NCI-H524 treated with DMSO at 0.1 percent for 48 hours (cell line): ENCODE measurements around the gene UCN.
"Not testable (repeated sequence)": the region's sequence is repeated elsewhere in the genome, so short reads cannot be mapped to it uniquely, and the experiment has no call there.

Experiments
- DNase-seq: peaks from one replicate; lab custom pipeline; 2025; lab: John Stamatoyannopoulos, UW

UCN gene, protein sequence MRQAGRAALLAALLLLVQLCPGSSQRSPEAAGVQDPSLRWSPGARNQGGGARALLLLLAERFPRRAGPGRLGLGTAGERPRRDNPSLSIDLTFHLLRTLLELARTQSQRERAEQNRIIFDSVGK

DNA sequence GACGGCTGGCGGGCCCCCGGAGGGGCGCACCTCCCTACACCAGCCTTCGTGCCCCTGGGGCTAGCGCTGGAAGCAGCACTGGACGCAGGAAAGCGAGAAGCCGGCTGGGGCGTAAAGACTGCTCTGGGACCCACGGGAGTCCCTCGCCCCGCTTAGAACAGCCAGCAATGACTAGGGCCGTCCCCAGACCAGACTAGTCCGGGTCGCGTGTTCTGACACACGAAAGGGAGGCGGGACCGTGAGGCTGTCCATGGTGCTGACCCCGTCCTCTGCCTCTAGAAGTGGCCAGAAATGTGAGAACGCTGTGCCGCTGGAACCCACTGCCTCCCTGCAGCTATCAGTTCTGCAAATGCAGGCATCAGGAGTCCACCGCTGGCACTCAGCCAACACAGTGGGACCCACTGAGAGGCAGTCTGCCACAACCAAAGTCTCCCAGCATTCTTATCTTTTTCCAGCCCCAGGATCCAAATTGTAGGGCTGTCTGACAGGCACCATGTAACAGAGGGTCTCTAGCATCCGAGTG lies at the start of gene UCN:
TSS of gene UCN (minus strand) at position 87 of the 523 bp plus-strand sequence. CDS start 550 bp downstream, outside the sequence.
- DNase-seq: no peak

DNA sequence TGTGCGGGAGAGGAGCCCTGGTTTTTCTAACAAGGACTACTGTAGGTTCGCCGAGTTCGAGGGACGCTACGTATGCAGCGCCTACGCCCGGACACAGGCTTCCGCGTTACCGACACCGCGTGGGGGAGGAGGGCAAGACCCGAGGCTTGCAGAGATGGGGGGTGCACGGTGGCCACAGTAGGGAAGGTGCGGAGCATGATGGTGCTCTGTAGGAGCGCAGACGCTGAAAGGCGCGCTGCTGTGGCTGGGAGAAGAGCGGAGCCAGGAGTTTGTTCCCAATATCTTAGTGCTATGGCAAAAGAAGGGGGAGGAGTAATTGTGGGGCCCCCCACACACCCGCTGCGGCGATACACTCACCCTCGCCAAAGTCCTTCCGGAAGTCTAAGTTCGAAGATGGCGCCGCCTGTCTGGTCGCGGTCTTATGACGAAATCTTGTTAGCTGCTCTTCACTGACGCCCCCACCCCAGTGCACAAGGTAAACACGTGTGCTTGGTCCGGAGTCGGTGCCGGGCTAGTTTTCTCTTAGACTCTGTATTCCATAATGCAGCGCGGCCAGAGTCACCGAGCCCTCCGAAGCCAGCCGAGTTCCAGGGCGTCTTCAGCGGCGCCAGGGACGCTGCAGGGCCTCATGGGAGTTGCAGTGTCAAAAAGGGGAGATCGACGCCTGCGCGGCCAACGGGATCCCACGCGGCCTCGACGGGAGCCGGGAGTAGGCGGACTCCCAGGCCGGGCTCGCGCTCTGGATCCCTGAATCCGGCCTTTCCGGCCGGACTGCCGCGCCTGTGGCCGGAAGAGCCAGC lies 48.3 kb upstream of the UCN start, which contains the start of gene GTF3C2:
TSS of gene GTF3C2 (minus strand) at position 383 of the 800 bp plus-strand sequence. CDS start 13,210 bp downstream, outside the sequence.
- peak; percentile 98 for DNase-seq

DNA sequence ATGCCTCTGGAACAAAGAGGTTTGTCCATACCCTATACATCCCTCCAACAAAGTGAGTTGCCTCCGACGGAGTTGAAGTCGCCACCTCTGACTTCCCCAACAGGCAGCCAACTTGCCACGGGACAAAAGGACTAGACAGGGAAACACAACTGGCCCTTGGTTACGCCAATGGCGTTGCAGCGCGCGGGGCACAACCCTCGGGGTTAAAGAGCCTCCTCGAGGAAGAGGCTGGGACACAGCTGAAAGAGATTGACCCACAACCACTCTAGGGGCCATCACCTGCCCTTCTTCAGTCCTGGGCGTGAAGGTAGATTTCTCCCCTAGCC lies 47.8 kb upstream of the UCN start:
- no peak for DNase-seq

DNA sequence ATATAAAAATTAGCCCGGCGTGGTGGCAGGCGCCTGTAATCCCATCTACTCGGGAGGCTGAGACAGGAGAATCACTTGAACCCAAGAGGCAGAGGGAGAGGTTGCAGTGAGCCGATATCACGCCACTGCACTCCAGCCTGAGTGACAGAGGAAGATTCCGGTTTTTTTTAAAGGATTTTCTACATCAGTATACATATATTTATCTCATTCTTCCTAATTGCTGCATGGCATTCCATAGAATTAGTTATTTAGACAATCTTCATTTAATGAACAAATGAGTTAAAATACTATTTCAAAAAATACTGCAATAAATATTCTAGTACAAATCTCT lies 46.3 kb upstream of the UCN start:
- DNase-seq: no peak

DNA sequence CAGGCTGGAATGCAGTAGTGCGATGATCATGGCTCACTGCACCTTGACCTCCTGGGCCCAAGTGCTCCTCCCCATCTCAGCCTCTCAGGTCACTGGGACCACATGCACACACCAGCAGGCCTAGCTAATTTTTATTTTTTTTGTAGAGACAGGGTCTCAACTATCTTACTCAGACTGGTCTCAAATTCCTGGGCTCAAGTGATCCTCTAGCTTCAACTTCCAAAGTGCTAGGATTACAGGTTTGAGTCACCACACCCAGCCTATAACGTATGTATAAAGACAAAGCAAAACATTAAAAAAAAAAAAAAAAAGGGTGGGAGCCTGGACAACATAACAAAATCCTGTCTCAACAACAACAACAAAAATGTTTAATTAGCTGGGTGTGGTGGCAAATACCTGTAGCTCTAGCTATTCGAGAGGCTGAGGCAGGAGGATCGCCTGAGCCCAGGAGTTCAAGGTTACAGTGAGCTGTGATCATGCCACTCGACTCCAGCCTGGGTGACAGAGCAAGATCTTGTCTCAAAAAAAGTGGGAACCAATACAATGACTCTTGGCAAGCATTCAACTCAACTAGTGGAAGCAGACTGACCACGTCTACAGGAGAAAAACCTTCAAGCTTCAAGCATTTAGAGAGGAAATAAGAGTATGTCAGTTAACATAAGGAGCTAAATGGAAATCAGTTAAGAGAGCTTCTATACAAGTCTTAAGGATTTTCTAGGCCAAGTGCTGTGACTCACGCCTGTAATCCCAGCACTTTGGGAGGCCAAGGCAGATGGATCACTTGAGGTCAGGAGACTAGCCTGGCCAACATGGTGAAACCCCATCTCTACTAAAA lies 45.7 kb upstream of the UCN start:
- DNase-seq: no peak

DNA sequence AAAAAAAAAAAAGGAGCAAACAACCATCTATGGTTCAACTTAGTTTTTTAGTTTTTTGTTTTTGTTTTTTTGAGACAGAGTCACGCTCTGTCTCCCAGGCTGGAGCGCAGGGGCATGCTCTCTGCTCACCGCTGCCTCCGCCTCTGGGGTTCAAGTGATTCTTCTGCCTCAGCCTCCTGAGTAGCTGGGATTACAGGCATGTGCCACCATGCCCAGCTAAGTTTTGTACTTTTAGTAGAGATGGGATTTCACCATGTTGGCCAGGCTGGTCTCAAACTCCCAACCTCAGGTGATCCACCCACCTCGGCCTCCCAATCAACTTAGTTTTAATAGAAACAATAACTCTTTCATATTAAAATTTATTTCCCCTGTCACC lies 45.1 kb upstream of the UCN start:
- not testable (repeated sequence) for DNase-seq

DNA sequence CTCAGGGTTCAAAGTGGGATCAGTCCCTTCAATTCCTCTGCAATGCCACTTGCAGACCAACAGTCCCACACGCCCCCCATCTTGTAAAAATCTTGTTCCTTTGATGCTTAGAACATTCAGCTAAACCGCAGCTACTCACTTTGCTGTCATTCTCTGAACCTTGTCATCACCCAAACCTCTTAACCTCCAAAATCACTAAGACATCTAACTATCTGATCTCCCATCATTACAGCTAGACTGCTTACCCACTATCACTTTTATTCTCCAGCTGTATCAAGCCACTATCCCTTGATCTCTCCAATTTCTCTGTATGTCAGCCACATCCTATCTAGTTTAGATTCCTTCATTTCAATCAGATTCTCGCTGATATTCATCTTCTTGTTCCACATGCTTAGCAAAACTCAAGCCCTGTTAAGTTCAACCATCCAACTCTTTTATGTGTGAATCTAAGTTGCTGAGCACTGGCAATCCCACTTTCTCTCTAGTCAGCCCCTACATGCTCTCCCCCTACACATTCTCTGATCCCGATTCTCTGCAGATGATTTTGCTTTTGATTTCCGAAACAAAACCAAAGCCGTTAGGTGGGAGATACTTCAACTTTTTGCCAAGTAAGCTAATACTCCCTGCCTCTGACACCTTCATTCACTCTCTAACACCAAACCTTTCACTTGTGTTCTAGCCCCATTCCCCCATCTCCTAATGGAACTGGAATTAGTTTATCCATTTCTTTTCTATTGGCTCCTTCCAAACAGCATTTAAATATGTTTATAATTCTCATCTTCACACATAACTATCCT lies 43.8 kb upstream of the UCN start:
- DNase-seq: no peak

DNA sequence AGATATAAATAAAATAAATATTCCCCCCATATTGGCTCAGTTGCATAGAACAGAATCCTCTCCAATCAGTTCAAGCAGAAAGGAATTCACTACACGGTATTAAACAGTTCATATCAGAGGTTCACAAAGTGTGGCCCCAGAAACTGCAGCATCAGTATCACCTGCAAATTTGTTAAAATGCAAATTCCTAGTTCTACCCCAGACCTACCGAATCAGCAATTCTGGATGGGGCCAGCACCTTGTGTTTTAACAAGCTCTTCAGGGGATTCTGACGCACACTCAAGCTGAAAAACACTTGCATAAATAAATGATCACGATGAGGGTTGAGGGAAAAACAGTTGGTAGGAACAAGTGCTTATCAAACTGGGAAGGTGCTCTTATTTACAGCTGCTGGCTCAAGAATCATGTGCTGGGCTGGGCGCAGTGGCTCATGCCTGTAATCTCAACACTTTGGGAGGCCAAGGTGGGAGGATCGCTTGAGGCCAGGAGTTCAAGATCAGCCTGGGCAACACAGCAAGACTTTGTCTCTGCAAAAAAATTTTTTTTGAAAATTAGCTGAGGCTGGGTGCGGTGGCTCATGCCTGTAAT lies 42.0 kb upstream of the UCN start:
- no peak for DNase-seq

DNA sequence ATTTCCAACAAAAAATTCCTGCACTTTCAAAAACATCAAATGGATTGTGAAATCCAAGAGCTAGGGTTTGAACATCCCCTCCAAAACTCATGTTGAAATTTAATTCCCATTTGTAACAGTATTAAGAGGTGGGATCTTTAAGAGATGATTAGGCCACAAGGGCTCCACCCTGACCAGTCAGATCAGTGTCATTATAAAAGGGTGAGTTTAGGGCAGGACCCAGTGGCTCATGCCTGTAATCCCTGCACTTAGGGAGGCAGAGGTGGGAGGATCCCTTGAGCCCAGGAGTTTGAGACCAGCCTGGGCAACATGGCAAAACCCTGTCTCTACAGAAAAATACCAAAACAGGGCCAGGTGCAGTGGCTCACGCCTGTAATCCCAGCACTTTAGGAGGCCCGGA lies 39.4 kb upstream of the UCN start:
- DNase-seq: no peak

DNA sequence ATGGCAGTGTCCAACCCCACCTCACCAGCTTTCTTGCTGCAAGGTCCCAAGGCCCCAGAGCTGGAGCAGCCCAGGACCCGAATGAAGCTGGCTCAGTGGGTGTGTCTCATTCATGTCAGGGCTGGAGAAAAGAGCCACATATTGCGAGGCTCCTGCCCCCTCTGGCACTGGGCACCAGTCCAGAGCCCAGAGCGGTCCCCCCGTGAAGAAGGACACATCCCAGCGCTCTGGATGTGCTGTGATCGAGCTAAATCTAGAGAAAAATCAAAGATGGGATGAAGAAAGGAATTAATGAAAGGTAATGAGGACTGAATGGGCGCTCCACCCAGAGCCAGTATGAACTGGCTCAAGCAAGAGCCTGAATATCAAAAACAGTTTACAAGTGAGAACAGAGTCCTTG lies 27.9 kb upstream of the UCN start:
- no peak for DNase-seq

DNA sequence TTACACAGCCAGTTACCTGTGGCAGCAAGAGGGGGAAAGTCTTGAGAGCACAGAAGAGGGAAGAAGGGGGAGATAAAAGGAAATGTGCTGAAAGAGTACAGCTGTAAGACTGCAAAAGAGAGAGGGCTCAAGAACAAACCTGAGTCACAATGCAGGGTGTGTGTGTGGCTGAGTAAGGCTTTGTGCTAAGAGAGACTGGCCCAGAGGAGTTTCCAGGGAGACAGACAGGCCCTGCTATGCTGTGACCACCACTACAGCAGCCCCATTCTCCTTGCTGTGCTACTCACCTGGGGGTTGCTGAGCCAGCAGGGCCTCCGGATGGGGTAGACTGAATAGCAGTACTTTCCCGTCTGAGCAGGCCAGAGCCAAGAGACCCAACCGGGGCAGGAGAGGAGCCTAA lies 27.1 kb upstream of the UCN start:
- DNase-seq: no peak

DNA sequence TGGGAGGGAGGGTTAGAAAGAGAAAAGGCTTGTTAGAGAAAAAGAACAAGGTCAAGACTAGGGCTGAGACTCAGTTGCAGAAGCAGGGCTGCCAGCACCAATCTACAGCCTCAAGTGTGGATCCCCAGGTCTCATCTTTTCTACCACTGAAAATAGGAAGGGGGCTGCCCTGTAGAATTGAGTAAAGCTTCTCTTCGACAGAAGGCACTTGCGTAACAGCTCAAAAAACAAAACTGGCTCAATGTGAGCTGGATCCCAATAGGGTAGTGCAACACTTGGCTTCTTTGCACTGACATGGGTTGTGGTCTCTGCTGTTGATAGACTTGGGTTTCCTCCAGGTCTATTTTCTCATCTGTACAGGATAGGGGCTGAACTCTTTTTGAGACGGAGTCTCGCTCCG lies 16.5 kb upstream of the UCN start:
- no peak for DNase-seq

DNA sequence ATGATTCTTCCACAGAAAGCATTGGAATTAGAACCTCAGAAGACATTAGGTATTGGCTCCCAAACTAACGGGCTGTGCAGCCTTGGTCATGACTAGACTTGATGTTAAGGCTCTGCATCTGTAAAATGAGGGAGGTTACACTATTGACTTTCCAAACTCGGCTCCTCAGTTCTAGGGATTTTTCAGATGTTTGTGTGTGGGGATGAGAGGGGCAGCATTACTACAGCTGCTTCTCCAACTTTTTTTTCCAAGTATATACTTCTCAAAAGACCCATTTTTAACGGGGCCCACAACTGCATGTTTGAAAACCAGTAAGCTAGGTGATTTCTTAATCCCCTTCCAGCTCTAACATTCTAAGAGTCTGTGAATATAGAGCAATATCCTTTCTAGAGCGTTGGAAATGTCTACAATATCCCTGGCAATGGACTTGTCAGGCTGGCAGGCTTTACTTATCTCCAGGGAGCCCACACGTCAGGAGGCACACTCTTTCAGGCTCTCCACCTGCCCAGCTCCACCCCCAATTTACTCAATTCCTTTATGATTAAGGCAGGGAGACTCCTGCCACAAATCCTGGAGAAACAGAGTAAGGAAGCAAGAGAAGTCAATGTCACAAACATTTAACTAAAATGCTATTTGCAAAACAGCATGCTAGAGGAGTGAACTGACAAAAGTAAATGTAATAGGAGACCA lies 15.5 kb upstream of the UCN start:
- no peak for DNase-seq

DNA sequence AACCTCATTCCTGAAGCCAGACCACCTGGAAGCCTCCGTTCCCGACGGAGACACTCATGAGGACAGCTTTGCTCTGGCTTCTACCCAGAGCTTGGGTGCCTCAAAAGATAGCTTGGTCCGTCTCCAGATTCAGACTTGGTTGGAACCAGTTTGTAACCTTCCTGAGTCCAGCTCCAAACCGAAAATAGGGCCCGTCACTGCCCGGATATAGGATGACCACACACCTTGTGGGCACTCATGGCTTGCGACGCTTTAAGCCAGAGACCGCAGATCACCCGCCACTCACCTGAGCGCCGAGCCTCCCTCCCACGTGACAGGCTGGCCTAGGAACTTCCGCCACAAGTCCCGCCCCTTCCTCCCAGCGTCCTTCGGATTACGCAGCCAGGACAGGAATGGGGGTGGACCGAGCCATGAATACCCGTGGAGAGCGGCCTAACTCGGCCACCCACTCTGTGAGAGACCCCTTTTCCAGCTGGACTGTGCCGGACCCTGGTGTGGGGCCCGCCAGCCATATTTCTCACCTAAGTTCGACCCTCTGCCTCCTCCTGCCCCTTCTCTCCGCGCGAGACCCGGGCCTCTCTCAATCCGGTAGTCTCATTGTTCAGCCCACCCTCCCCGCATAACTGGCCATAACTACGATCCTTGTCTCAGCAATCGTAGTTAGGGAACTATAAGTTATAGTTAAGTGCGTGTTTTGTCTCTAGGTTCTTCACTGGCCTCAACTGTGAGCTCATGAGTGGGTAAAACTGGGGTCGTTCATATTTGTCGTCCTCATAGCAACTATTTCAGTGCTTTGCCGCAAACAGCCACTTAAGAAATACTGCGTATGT lies 14.7 kb upstream of the UCN start, which contains the start of gene MPV17:
TSS of gene MPV17 (minus strand) at position 332 of the 830 bp plus-strand sequence. CDS start 580 bp downstream, outside the sequence.
- DNase-seq: peak; percentile 25

DNA sequence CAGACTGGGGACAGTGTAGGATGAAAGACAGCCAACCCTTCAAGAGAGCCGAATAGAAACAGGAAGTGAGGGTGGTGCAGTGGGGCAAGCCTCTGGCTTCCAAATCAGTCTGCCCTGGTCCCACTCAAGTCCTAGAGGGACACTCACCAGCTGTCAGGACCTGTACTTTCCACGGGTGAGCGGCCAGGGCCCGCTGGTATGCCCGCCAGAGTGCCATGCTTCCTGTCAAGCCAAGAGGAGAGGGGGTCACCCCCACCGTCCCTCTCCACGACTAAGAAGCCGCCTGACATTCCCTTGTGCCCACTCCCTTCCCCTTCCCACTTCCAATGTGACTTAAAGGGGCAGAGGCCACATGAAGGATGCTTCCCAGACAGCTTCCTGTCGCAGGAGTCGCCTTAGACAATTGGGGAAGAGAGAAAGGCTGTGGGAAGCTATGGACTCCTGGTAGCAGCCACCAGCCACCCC lies 14.1 kb upstream of the UCN start:
- DNase-seq: no peak

DNA sequence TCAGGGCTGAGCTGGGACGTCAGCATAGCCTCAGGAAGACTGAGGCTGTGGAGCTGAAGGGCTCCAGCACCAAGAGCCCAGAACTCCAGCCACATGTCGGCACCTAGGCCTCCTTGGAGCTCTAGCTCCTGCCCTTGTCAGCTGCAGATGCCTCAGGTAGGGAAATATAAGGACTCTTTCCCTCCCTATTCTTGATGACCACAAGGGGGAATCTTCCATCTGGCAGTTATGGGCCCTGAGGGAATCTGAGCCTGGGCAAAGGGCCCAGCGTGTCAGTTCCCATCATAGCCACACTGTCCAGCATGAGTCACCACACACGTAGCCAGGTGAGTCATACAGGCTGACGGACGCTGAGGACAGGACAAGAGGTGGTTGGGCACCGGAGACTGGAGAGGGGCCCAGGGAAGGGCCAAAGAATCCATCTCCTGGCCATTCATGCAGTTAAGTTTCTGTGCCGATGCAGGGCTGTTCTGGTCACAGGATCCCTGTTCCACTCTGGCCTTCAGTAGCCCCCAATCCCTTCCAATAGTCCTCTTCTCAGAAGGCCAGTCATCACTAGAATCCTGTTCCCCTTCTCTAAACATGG lies 12.8 kb upstream of the UCN start:
- no peak for DNase-seq

DNA sequence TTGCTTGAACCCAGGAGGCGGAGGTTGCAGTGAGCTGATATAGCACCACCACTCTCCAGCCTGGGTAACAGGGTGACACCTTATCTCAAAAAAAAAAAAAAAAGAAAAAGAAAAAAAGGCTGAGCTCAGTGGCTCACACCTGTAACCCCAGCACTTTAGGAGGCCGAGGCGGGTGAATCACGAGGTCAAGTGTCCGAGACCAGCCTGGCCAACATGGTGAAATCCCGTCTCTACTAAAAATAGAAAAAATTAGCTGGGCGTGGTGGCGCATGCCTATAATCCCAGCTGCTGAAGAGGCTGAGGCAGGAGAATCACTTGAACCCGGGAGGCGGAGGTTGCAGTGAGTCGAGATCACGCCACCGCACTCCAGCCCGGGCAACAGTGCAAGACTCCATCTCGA lies 11.6 kb upstream of the UCN start:
- not testable (repeated sequence) for DNase-seq

DNA sequence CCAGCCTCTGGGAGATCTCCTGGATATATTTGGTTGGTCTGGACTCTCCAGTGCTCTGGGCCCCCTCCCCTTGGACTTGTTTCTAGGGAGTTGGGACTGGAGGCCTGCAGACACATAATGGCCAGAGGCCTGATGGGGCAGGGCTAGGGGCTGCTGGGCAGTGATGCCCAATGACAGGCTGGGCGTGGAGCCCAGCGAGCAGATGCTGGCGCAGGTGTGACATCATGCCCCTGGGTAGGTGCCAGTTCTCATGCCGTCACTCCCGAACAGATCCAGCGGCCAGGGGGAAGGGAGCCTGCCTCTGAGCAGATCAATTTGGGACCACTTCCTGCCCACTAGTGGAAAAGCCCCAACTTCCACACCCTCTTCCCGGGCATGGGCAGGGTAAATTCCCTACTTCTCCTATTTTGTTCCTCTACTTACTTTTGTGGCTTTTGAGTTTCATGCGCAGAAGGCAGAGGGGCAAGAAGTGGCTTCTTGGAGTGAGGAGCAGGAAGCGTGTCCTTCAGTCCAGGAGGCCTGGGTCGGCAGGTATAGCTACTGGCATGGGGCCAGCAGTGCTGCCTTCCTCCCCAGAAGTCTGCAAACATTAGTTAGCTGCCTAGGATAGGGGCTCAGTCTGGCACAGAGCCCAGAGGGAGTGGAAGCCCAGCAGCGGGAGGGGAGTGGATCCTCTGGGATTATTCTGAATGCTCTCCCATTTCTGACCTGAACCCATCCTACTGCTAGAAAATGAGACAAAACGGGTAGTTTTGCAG lies 8.6 kb upstream of the UCN start:
- DNase-seq: no peak

DNA sequence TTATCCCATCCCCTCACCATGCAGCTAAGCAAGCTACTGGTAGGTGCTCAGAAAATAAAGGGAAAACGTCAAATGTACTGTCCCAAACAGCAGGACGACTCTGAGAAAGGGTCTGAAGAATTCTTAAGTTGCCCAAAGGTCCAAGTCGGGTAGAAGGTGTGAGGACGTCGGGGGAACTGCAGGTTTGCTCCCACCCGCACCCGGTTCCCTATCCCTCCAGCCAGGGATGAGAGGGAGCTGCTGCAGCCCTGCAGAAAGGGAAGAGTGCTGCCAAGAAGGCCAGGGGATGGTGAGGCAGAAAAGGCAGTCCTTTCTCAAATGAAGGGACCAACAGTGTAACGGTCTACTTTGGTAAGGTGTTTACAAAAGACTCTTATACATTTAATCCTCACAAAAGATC lies 6.9 kb upstream of the UCN start:
- DNase-seq: no peak
